ENCODE measurements around the gene OR51D1. TPM values are rescaled to one million over a fixed set of nuclear protein-coding genes. Genes with fewer than 3 reads are reported as not detected.

OR51D1 gene
- total and polyA plus RNA-seq, 8 donors, result not detected

- no peak overlapping the region for H3K27ac ChIP-seq
- intact Hi-C loops (cut with DNase I), result no loop called here
- no peak for DNase-seq
- ATAC-seq, result no peak
- TF ChIP-seq CTCF (IDR thresholded peaks at IDR 0.05), result no peak
- H3K36me3 ChIP-seq, result no peaks in the 10 kb centered on the region
- no peaks in the 10 kb centered on the region for H3K9me3 ChIP-seq
- H3K4me3 ChIP-seq, result no peak overlapping the region
- H3K4me1 ChIP-seq, result no peaks in the 10 kb centered on the region
- no peaks in the 10 kb centered on the region for H3K27me3 ChIP-seq
Measured at GRCh38 chr11:4671741-4672140, 34.5 kb downstream of the OR51D1 start.

GRCh38 chr11:4672470-4672869 lies 35.2 kb downstream of the OR51D1 start:
- intact Hi-C loops (cut with DNase I), result no loop called here
- no peak for ATAC-seq
- Histone ChIP-seq H3K27me3 (no peaks in the 10 kb centered on the region), H3K4me3 (no peak overlapping the region), H3K27ac (no peak overlapping the region), H3K4me1 (no peaks in the 10 kb centered on the region), H3K9me3 (no peaks in the 10 kb centered on the region), H3K36me3 (no peaks in the 10 kb centered on the region)
- no peak for TF ChIP-seq CTCF (IDR thresholded peaks at IDR 0.05)
- DNase-seq, result no peak

GRCh38 chr11:4673781-4674180 lies 36.5 kb downstream of the OR51D1 start:
- H3K4me3 ChIP-seq, result no peak overlapping the region

GRCh38 chr11:4677948-4678347 lies 40.7 kb downstream of the OR51D1 start:
- Histone ChIP-seq H3K27me3 (no peaks in the 10 kb centered on the region), H3K36me3 (no peaks in the 10 kb centered on the region), H3K27ac (no peak overlapping the region), H3K9me3 (no peaks in the 10 kb centered on the region), H3K4me1 (no peaks in the 10 kb centered on the region), H3K4me3 (no peak overlapping the region)
- DNase-seq, result no peak
- TF ChIP-seq CTCF (IDR thresholded peaks at IDR 0.05), result no peak
- no peak for ATAC-seq
- intact Hi-C loops (cut with DNase I), result no loop called here

More at GRCh38 chr11:4673781-4674180, 36.5 kb downstream of the OR51D1 start:
- Histone ChIP-seq H3K27me3 (no peaks in the 10 kb centered on the region), H3K27ac (no peak overlapping the region), H3K4me1 (no peaks in the 10 kb centered on the region), H3K9me3 (no peaks in the 10 kb centered on the region), H3K36me3 (no peaks in the 10 kb centered on the region)
- TF ChIP-seq CTCF (IDR thresholded peaks at IDR 0.05), result no peak
- intact Hi-C loops (cut with DNase I), result no loop called here
- no peak for ATAC-seq
- DNase-seq, result no peak

GRCh38 chr11:4680341-4680740 lies 43.1 kb downstream of the OR51D1 start:
- H3K9me3 ChIP-seq, result no peaks in the 10 kb centered on the region
- H3K4me1 ChIP-seq, result no peaks in the 10 kb centered on the region
- DNase-seq (no peak), ATAC-seq (no peak)
- H3K27ac ChIP-seq, result no peak overlapping the region
- intact Hi-C loops (cut with DNase I), result no loop called here
- no peaks in the 10 kb centered on the region for H3K27me3 ChIP-seq
- no peaks in the 10 kb centered on the region for H3K36me3 ChIP-seq
- no peak for TF ChIP-seq CTCF (IDR thresholded peaks at IDR 0.05)
- H3K4me3 ChIP-seq, result no peak overlapping the region
